ENCODE data around the gene CUL4A. TPM values are rescaled to one million over a fixed set of nuclear protein-coding genes. Genes with fewer than 3 reads are reported as not detected.

CUL4A gene
- total RNA-seq, 4 donors from 2014 or later: 55.8 to 110 (median 76.8) TPM

GRCh38 chr13:113293686-113294085 lies 84.3 kb downstream of the CUL4A start:
- Histone ChIP-seq H3K4me1 (peaks cover 11 to 38% (median 13%) of the 10 kb centered on the region in 3 donors), H3K27me3 (peaks cover 0 to 32% (median 2%) of the 10 kb centered on the region in 4 donors), H3K36me3 (no peaks in the 10 kb centered on the region), H3K9me3 (no peaks in the 10 kb centered on the region), H3K27ac (no peak overlapping the region), H3K4me3 (no peak overlapping the region)
- intact Hi-C loops (cut with DNase I): no loop called here
- TF ChIP-seq POLR2A (IDR thresholded peaks at IDR 0.05): no peak
- TF ChIP-seq, protein P1, sequence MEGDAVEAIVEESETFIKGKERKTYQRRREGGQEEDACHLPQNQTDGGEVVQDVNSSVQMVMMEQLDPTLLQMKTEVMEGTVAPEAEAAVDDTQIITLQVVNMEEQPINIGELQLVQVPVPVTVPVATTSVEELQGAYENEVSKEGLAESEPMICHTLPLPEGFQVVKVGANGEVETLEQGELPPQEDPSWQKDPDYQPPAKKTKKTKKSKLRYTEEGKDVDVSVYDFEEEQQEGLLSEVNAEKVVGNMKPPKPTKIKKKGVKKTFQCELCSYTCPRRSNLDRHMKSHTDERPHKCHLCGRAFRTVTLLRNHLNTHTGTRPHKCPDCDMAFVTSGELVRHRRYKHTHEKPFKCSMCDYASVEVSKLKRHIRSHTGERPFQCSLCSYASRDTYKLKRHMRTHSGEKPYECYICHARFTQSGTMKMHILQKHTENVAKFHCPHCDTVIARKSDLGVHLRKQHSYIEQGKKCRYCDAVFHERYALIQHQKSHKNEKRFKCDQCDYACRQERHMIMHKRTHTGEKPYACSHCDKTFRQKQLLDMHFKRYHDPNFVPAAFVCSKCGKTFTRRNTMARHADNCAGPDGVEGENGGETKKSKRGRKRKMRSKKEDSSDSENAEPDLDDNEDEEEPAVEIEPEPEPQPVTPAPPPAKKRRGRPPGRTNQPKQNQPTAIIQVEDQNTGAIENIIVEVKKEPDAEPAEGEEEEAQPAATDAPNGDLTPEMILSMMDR (IDR thresholded peaks at IDR 0.05): no peak
- no peak for DNase-seq
- 82 to 85% methylated on average over 9 of the region's 9 CpGs for WGBS, 2 donors

- WGBS, 2 donors: 89 to 91% methylated on average over 6 of the region's 6 CpGs
- DNase-seq: no peak
- TF ChIP-seq, protein P1 (IDR thresholded peaks at IDR 0.05): no peak
- no peak for TF ChIP-seq POLR2A (IDR thresholded peaks at IDR 0.05)
- Histone ChIP-seq H3K36me3 (no peaks in the 10 kb centered on the region), H3K27ac (no peak overlapping the region), H3K4me1 (peaks cover 20 to 59% (median 20%) of the 10 kb centered on the region in 3 donors), H3K4me3 (no peak overlapping the region), H3K9me3 (no peaks in the 10 kb centered on the region), H3K27me3 (peaks cover 0 to 13% (median 2%) of the 10 kb centered on the region in 4 donors)
- intact Hi-C loops (cut with DNase I): no loop called here
Observed at GRCh38 chr13:113295776-113296175, 86.4 kb downstream of the CUL4A start.

DNA sequence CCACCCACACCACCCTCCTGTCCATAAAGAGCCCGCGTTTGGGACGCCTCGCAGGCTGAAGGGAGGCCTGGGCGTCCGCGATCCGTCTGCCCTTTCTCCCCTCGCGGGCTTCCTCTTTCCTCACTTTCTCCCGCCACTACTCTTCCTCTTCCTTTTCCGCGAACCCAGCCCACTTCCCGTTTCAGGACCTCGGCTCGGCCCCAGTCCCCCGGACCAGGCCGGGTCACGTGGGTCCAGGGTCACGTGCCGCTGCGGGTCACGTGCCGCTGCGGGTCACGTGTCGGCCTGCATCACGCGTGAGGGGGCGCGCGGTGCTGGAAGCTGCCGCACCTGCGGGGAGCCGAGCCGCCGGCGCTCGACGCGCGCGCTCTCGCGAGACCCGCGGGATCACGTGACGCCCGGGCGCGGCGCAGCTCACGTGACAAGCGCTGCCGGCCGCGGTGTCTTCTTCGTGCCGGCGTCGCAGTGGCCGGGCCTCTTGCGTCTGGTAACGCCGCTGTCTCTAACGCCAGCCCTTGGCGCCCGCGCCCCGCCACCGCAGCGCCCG lies 87.5 kb downstream of the CUL4A start, which contains the start of gene LAMP1:
Gene LAMP1, plus strand, starts transcription at position 417 of the 547 bp plus-strand sequence. CDS start 196 bp downstream, outside the sequence.
- Histone ChIP-seq H3K4me1 (peaks cover 18 to 51% (median 20%) of the 10 kb centered on the region in 3 donors), H3K27me3 (peaks cover 0 to 4% (median under 1%) of the 10 kb centered on the region in 4 donors), H3K4me3 (peak within 1 kb of the TSS; percentile 75 to 96 (median 85)), H3K36me3 (no peaks in the 10 kb centered on the region), H3K9me3 (no peaks in the 10 kb centered on the region), H3K27ac (peak within 1 kb of the TSS; percentile 89 to 95 (median 92))
- DNase-seq: peak; percentile 90
- peak in 2 of 4 donors; percentile 13 to 74 for TF ChIP-seq POLR2A (IDR thresholded peaks at IDR 0.05)
- TF ChIP-seq, protein P1 (IDR thresholded peaks at IDR 0.05): peak in 2 of 6 experiments; percentile 40 to 53
- intact Hi-C loops (cut with DNase I): no loop called here
- 0% methylated on average over 15 to 27 of the region's 74 CpGs for WGBS, 2 donors

DNA sequence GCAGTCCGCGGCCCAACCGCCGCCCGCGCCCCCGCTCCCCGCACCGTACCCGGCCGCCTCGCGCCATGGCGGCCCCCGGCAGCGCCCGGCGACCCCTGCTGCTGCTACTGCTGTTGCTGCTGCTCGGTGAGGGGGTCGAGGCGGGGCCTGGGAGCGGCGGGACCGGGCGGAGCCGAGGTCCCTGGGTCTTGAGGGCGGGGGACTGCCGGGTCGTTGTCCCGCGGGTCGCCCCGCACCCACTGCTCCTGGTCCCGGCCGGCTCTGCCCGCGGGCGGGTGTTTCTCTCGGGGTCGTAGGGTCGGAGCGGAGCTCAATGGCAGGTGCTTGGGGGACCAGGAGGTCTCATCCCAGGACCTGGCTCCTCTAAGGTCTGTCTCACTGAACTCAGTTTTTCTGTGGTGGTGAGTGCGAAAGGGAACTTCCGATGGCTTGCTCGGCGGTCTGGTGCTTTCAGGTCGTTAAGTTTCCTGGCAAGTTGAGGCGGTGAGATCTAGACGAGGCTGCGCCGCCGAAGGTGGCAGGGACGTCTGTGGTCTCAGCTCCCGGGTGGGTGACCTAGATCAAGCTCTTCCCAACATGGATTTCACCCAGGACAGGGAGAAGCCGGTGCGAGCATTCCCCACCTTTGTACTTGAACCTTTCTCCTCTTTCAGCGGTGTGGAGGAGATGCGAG lies 88.1 kb downstream of the CUL4A start:
- Histone ChIP-seq H3K27me3 (no peaks in the 10 kb centered on the region), H3K4me1 (peaks cover 14 to 51% (median 20%) of the 10 kb centered on the region in 3 donors), H3K27ac (peak overlapping the region; percentile 80 to 95 (median 91)), H3K9me3 (no peaks in the 10 kb centered on the region), H3K4me3 (peak overlapping the region; percentile 75 to 96 (median 85)), H3K36me3 (no peaks in the 10 kb centered on the region)
- intact Hi-C loops (cut with DNase I): no loop called here
- no peak for DNase-seq
- TF ChIP-seq, protein P1 (IDR thresholded peaks at IDR 0.05): no peak
- TF ChIP-seq POLR2A (IDR thresholded peaks at IDR 0.05): no peak
- 1 to 4% methylated on average over 12 to 13 of the region's 58 CpGs for WGBS, 2 donors
